Measurements from ENCODE around the gene AXDND1.
"Not testable (repeated sequence)": the region's sequence is repeated elsewhere in the genome, so short reads cannot be mapped to it uniquely, and the experiment has no call there.

AXDND1 gene

DNA sequence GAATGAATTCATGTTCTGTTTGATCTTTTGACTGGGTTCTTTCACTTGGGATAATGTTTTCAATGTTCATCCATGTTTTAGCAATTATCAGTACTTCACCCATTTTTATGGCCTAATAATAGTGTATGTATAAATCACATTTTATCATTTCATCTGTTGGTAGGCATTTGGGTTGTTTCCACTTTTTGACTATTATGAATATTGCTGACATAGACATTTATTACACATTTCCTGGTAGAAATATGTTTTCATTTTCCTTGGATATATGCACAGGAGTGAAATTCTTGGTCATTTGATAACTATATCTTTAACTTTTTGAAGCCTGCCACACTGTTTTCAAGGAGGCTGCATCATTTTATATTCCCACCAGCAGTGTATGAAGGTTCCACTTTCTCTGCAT lies 79.8 kb downstream of the AXDND1 start:
- DNase-seq, result no peak

GRCh38 chr1:179447489-179447888 lies 81.7 kb downstream of the AXDND1 start:
- no peak for DNase-seq
- no peaks in the 10 kb centered on the region for H3K36me3 ChIP-seq
- intact Hi-C loops (cut with DNase I; ENCODE audit: low total_unique reads), result no loop called here
- H3K4me3 ChIP-seq, result no peak overlapping the region
- TF ChIP-seq, protein P1, sequence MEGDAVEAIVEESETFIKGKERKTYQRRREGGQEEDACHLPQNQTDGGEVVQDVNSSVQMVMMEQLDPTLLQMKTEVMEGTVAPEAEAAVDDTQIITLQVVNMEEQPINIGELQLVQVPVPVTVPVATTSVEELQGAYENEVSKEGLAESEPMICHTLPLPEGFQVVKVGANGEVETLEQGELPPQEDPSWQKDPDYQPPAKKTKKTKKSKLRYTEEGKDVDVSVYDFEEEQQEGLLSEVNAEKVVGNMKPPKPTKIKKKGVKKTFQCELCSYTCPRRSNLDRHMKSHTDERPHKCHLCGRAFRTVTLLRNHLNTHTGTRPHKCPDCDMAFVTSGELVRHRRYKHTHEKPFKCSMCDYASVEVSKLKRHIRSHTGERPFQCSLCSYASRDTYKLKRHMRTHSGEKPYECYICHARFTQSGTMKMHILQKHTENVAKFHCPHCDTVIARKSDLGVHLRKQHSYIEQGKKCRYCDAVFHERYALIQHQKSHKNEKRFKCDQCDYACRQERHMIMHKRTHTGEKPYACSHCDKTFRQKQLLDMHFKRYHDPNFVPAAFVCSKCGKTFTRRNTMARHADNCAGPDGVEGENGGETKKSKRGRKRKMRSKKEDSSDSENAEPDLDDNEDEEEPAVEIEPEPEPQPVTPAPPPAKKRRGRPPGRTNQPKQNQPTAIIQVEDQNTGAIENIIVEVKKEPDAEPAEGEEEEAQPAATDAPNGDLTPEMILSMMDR (IDR thresholded peaks at IDR 0.05), result no peak
- no peaks in the 10 kb centered on the region for H3K9me3 ChIP-seq
- no peak overlapping the region for H3K27ac ChIP-seq
- no peaks in the 10 kb centered on the region for H3K27me3 ChIP-seq
- no peaks in the 10 kb centered on the region for H3K4me1 ChIP-seq

More for the DNA sequence above, 79.8 kb downstream of the AXDND1 start:
- H3K36me3 ChIP-seq, result no peaks in the 10 kb centered on the region
- intact Hi-C loops (cut with DNase I; ENCODE audit: low total_unique reads), result no loop called here
- H3K9me3 ChIP-seq, result no peaks in the 10 kb centered on the region
- no peaks in the 10 kb centered on the region for H3K27me3 ChIP-seq
- H3K4me3 ChIP-seq, result no peak overlapping the region
- no peaks in the 10 kb centered on the region for H3K4me1 ChIP-seq
- H3K27ac ChIP-seq, result no peak overlapping the region
- TF ChIP-seq, protein P1 (IDR thresholded peaks at IDR 0.05), result no peak

- no peak overlapping the region for H3K27ac ChIP-seq
- DNase-seq, result no peak
- no peaks in the 10 kb centered on the region for H3K4me1 ChIP-seq
- H3K9me3 ChIP-seq, result no peaks in the 10 kb centered on the region
- no peaks in the 10 kb centered on the region for H3K27me3 ChIP-seq
- no peak overlapping the region for H3K4me3 ChIP-seq
- intact Hi-C loops (cut with DNase I; ENCODE audit: low total_unique reads), result no loop called here
- TF ChIP-seq, protein P1 (IDR thresholded peaks at IDR 0.05), result no peak
- no peaks in the 10 kb centered on the region for H3K36me3 ChIP-seq
These were observed 82.8 kb downstream of the AXDND1 start for GRCh38 chr1:179448437-179449149.

- H3K27ac ChIP-seq; intact Hi-C loops (cut with DNase I; ENCODE audit: low total_unique reads); H3K4me3 ChIP-seq; H3K27me3 ChIP-seq; DNase-seq; H3K36me3 ChIP-seq; H3K4me1 ChIP-seq; H3K9me3 ChIP-seq: not testable (repeated sequence)
These were observed 93.9 kb downstream of the AXDND1 start for GRCh38 chr1:179459606-179460206.

GRCh38 chr1:179465661-179466060 lies 99.9 kb downstream of the AXDND1 start:
- H3K9me3 ChIP-seq, result not testable (repeated sequence)

GRCh38 chr1:179474713-179475112 lies 108.9 kb downstream of the AXDND1 start:
- Histone ChIP-seq H3K9me3 (peaks cover 0 to 29% (median 21%) of the 10 kb centered on the region in 3 donors), H3K27me3 (no peaks in the 10 kb centered on the region), H3K4me3 (no peak overlapping the region), H3K27ac (no peak overlapping the region), H3K36me3 (no peaks in the 10 kb centered on the region), H3K4me1 (no peaks in the 10 kb centered on the region)
- DNase-seq, result no peak
- TF ChIP-seq, protein P1 (IDR thresholded peaks at IDR 0.05), result no peak
- intact Hi-C loops (cut with DNase I; ENCODE audit: low total_unique reads), result no loop called here

More at GRCh38 chr1:179465661-179466060, 99.9 kb downstream of the AXDND1 start:
- H3K27ac ChIP-seq; DNase-seq; H3K36me3 ChIP-seq; H3K27me3 ChIP-seq; intact Hi-C loops (cut with DNase I; ENCODE audit: low total_unique reads); H3K4me1 ChIP-seq; H3K4me3 ChIP-seq: not testable (repeated sequence)

Data from tibial artery (tissue), 4 donors.